HepG2 (cell line): ENCODE data around the gene ROMO1. TPM values are rescaled to one million over a fixed set of nuclear protein-coding genes. Genes with fewer than 3 reads are reported as not detected.

ENCODE experiments used
- HNRNPK ChIP-seq: fragments of 200-400 bp; formaldehyde crosslinking; IDR thresholded peaks from 2 replicates; pipeline ENCODE4 v1.6.1; 2018; ENCODE audit warnings: low read length, low read depth, moderate library complexity, mild to moderate bottlenecking; ENCODE audit not compliant: poor library complexity, severe bottlenecking
- KAT2B ChIP-seq: fragments of 150-350 bp; IDR thresholded peaks from 2 replicates; pipeline ENCODE4 v1.6.1; 2014; ENCODE audit warnings: low read depth, low read length, borderline replicate concordance
- MTA1 ChIP-seq: sonication (generic); formaldehyde crosslinking; IDR thresholded peaks from 2 replicates; pipeline ENCODE4 v1.4.0; 2020; ENCODE audit warnings: missing genetic modification reagents, mild to moderate bottlenecking, borderline replicate concordance
- PAX8 ChIP-seq: sonication (generic); formaldehyde crosslinking; IDR thresholded peaks from 2 replicates; pipeline ENCODE4 v1.8.0; 2022; ENCODE audit warnings: mild to moderate bottlenecking, missing genetic modification reagents, borderline replicate concordance
- REXO4 ChIP-seq: sonication (generic); formaldehyde crosslinking; IDR thresholded peaks from 2 replicates; pipeline ENCODE4 v1.8.0; 2022; ENCODE audit warnings: missing genetic modification reagents, mild to moderate bottlenecking, borderline replicate concordance
- SOX5 ChIP-seq: IDR thresholded peaks from 2 replicates; pipeline ENCODE4 v1.6.1; 2016; ENCODE audit warnings: borderline replicate concordance
- TP53 ChIP-seq: sonication (generic); formaldehyde crosslinking; conservative IDR thresholded peaks from 2 replicates; pipeline ENCODE4 v1.4.0; 2020; ENCODE audit warnings: missing genetic modification reagents
- ZNF256 ChIP-seq: sonication (generic); formaldehyde crosslinking; conservative IDR thresholded peaks from 2 replicates; pipeline ENCODE4 v1.4.0; 2020; ENCODE audit warnings: missing genetic modification reagents
- ZNF446 ChIP-seq: sonication (generic); formaldehyde crosslinking; IDR thresholded peaks from 2 replicates; pipeline ENCODE4 v1.5.0; 2020; ENCODE audit warnings: mild to moderate bottlenecking, missing genetic modification reagents
- polyA plus RNA-seq, 8 experiments: library from polyadenylated mRNA; depleted of rRNA in 3 of 8; stranded (reverse) in 7 of 8; unstranded in 1 of 8; fragments of >200 nt; fragmentation: Illumina TruSeq in 4 of 8; extraction: Trizol in 4 of 8; gene quantifications; 2 replicates each; pipeline versions ENCODE4 v1.2.1 to v1.2.3, GENCODE V29; 2011 to 2016; ENCODE audit warnings: low read depth in 4 of 8, missing spikeins in 1 of 8, mixed read lengths in 1 of 8; ENCODE audit not compliant: insufficient read depth in 1 of 8
- total RNA-seq, 5 experiments: library from RNA; depleted of rRNA; stranded (reverse); fragments of >200 nt; fragmentation: Illumina TruSeq; extraction: Trizol; gene quantifications; 2 replicates each; pipeline ENCODE4 v1.2.3, GENCODE V29; 2016; ENCODE audit warnings: low read depth in 1 of 5
- TF ChIP-seq, protein P1 (sequence below): sonication (generic); formaldehyde crosslinking; IDR thresholded peaks from 2 replicates; pipeline ENCODE4 v1.9.0; 2021; ENCODE audit warnings: missing genetic modification reagents, borderline replicate concordance
- TF ChIP-seq, protein P2 (sequence below): sonication (generic); formaldehyde crosslinking; conservative IDR thresholded peaks from 2 replicates; pipeline ENCODE4 v1.4.0; 2020; ENCODE audit warnings: missing genetic modification reagents
- TF ChIP-seq, protein P3 (sequence below): sonication (generic); formaldehyde crosslinking; IDR thresholded peaks from 2 replicates; pipeline ENCODE4 v1.5.0; 2020; ENCODE audit warnings: mild to moderate bottlenecking, missing genetic modification reagents, moderate library complexity
- TF ChIP-seq, protein P4 (sequence below): sonication (generic); formaldehyde crosslinking; IDR thresholded peaks from 2 replicates; pipeline ENCODE4 v1.8.1; 2023; ENCODE audit warnings: mild to moderate bottlenecking, missing genetic modification reagents, borderline replicate concordance
- TF ChIP-seq, protein P5 (sequence below), 2 experiments: IDR thresholded peaks; 2 replicates each; pipeline ENCODE4 v1.6.1; 2011 to 2012; ENCODE audit warnings: low read length in 2 of 2, borderline replicate concordance in 1 of 2, low read depth in 1 of 2, mild to moderate bottlenecking in 1 of 2, moderate library complexity in 1 of 2
- TF ChIP-seq, protein P6 (sequence below): sonication (generic); formaldehyde crosslinking; IDR thresholded peaks from 2 replicates; pipeline ENCODE4 v1.4.0; 2020; ENCODE audit warnings: missing genetic modification reagents

The ROMO1 gene
- total and polyA plus RNA-seq, 2 of the 13 experiments (the other 11 are each of a cell fraction or from before 2014, with no cell fraction given) = 636 to 755 TPM

DNA sequence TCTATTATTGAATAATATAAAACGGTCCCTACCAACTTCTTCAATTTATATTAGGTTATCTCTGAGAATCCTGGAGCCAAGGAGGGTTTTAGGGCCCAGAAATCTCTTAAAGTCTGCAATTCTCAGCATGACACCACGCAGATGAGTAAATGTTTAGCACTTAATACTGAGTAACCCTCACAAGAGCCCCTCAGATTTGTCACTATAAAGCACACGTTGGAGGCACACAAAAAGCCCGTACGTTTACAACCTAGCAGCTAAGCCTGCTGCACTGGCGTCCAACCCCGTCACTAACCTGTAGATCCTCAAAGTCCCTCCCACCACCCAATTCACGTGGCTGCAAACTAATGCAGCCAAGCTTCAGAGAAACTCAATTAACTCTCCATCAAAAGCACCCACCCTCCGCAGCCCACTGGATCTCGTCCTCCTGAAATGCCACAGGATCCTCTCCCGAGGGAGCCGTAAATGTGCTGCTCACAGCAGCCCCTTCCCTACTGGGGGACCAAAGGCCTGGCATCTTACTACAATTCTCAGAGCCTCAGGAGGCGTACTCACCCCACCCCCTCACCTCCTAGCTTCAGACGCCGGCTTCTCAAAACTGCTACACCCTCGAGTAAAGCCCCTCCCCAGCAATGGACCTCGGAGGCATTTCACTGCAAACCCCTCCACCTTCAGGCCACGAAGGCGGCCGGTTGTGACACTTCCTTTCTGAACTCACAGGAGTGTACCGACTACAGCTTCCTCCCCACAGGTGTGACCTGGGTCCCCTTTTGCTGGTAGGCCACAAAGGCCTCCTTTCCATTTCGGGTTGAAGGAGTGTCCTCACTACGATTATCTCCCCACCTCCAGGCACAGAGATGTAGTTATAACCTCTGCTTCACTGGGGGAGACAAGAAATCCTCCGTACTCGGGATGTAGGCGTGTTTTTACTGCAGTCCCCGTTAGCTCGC, 35.4 kb upstream of the ROMO1 start (continued):
- TF ChIP-seq, protein P1, sequence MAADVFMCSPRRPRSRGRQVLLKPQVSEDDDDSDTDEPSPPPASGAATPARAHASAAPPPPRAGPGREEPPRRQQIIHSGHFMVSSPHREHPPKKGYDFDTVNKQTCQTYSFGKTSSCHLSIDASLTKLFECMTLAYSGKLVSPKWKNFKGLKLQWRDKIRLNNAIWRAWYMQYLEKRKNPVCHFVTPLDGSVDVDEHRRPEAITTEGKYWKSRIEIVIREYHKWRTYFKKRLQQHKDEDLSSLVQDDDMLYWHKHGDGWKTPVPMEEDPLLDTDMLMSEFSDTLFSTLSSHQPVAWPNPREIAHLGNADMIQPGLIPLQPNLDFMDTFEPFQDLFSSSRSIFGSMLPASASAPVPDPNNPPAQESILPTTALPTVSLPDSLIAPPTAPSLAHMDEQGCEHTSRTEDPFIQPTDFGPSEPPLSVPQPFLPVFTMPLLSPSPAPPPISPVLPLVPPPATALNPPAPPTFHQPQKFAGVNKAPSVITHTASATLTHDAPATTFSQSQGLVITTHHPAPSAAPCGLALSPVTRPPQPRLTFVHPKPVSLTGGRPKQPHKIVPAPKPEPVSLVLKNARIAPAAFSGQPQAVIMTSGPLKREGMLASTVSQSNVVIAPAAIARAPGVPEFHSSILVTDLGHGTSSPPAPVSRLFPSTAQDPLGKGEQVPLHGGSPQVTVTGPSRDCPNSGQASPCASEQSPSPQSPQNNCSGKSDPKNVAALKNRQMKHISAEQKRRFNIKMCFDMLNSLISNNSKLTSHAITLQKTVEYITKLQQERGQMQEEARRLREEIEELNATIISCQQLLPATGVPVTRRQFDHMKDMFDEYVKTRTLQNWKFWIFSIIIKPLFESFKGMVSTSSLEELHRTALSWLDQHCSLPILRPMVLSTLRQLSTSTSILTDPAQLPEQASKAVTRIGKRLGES (CRISPR knock-in tag) = no peak
- TF ChIP-seq, protein P2, sequence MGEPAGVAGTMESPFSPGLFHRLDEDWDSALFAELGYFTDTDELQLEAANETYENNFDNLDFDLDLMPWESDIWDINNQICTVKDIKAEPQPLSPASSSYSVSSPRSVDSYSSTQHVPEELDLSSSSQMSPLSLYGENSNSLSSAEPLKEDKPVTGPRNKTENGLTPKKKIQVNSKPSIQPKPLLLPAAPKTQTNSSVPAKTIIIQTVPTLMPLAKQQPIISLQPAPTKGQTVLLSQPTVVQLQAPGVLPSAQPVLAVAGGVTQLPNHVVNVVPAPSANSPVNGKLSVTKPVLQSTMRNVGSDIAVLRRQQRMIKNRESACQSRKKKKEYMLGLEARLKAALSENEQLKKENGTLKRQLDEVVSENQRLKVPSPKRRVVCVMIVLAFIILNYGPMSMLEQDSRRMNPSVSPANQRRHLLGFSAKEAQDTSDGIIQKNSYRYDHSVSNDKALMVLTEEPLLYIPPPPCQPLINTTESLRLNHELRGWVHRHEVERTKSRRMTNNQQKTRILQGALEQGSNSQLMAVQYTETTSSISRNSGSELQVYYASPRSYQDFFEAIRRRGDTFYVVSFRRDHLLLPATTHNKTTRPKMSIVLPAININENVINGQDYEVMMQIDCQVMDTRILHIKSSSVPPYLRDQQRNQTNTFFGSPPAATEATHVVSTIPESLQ (CRISPR knock-in tag) = no peak
- TF ChIP-seq TP53 = no peak
- TF ChIP-seq, protein P3, sequence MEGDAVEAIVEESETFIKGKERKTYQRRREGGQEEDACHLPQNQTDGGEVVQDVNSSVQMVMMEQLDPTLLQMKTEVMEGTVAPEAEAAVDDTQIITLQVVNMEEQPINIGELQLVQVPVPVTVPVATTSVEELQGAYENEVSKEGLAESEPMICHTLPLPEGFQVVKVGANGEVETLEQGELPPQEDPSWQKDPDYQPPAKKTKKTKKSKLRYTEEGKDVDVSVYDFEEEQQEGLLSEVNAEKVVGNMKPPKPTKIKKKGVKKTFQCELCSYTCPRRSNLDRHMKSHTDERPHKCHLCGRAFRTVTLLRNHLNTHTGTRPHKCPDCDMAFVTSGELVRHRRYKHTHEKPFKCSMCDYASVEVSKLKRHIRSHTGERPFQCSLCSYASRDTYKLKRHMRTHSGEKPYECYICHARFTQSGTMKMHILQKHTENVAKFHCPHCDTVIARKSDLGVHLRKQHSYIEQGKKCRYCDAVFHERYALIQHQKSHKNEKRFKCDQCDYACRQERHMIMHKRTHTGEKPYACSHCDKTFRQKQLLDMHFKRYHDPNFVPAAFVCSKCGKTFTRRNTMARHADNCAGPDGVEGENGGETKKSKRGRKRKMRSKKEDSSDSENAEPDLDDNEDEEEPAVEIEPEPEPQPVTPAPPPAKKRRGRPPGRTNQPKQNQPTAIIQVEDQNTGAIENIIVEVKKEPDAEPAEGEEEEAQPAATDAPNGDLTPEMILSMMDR = no peak
- no peak for TF ChIP-seq ZNF256 (CRISPR knock-in tag)
- TF ChIP-seq REXO4 (CRISPR knock-in tag) = no peak
- TF ChIP-seq, protein P4, sequence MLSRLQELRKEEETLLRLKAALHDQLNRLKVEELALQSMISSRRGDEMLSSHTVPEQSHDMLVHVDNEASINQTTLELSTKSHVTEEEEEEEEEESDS (CRISPR knock-in tag) = no peak
- no peak for TF ChIP-seq MTA1
- TF ChIP-seq, protein P5, sequence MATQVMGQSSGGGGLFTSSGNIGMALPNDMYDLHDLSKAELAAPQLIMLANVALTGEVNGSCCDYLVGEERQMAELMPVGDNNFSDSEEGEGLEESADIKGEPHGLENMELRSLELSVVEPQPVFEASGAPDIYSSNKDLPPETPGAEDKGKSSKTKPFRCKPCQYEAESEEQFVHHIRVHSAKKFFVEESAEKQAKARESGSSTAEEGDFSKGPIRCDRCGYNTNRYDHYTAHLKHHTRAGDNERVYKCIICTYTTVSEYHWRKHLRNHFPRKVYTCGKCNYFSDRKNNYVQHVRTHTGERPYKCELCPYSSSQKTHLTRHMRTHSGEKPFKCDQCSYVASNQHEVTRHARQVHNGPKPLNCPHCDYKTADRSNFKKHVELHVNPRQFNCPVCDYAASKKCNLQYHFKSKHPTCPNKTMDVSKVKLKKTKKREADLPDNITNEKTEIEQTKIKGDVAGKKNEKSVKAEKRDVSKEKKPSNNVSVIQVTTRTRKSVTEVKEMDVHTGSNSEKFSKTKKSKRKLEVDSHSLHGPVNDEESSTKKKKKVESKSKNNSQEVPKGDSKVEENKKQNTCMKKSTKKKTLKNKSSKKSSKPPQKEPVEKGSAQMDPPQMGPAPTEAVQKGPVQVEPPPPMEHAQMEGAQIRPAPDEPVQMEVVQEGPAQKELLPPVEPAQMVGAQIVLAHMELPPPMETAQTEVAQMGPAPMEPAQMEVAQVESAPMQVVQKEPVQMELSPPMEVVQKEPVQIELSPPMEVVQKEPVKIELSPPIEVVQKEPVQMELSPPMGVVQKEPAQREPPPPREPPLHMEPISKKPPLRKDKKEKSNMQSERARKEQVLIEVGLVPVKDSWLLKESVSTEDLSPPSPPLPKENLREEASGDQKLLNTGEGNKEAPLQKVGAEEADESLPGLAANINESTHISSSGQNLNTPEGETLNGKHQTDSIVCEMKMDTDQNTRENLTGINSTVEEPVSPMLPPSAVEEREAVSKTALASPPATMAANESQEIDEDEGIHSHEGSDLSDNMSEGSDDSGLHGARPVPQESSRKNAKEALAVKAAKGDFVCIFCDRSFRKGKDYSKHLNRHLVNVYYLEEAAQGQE (IDR thresholded peaks at IDR 0.05; ENCODE audit: borderline replicate concordance in 1 of 2, low read depth in 1 of 2, low read length in 2 of 2) = no peak
- no peak for TF ChIP-seq HNRNPK
- TF ChIP-seq PAX8 (CRISPR knock-in tag) = no peak
- TF ChIP-seq, protein P6, sequence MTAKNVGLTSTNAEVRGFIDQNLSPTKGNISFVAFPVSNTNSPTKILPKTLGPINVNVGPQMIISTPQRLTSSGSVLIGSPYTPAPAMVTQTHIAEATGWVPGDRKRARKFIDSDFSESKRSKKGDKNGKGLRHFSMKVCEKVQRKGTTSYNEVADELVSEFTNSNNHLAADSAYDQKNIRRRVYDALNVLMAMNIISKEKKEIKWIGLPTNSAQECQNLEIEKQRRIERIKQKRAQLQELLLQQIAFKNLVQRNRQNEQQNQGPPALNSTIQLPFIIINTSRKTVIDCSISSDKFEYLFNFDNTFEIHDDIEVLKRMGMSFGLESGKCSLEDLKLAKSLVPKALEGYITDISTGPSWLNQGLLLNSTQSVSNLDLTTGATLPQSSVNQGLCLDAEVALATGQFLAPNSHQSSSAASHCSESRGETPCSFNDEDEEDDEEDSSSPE = no peak
- peak; percentile 44 for TF ChIP-seq ZNF446
- no peak for TF ChIP-seq SOX5
- TF ChIP-seq KAT2B = no peak
